WTC11 (cell line): ENCODE measurements around the gene IFT27.

ENCODE experiments used
- CTCF ChIP-seq: fragments of 200-600 bp; IDR thresholded peaks from 2 replicates; pipeline ENCODE4 v1.8.0; 2022; ENCODE audit warnings: antibody characterized with exemption
- IRF1 ChIP-seq: sonication (generic); formaldehyde crosslinking; IDR thresholded peaks from 2 replicates; pipeline ENCODE4 v1.8.0; 2023; ENCODE audit warnings: missing genetic modification reagents
- JUN ChIP-seq: sonication (generic); formaldehyde crosslinking; IDR thresholded peaks from 2 replicates; pipeline ENCODE4 v1.8.0; 2023; ENCODE audit warnings: mild to moderate bottlenecking, missing genetic modification reagents
- NFYB ChIP-seq: sonication (generic); formaldehyde crosslinking; conservative IDR thresholded peaks from 2 replicates; pipeline ENCODE4 v1.8.0; 2022; ENCODE audit warnings: low read depth, missing genetic modification reagents
- NR2C2 ChIP-seq: sonication (generic); formaldehyde crosslinking; IDR thresholded peaks from 2 replicates; pipeline ENCODE4 v1.8.0; 2022; ENCODE audit warnings: mild to moderate bottlenecking, missing genetic modification reagents
- TCF7 ChIP-seq: sonication (generic); formaldehyde crosslinking; IDR thresholded peaks from 2 replicates; pipeline ENCODE4 v1.8.0; 2022; ENCODE audit warnings: mild to moderate bottlenecking, low read depth, missing genetic modification reagents, moderate library complexity
- ZNF232 ChIP-seq: sonication (generic); formaldehyde crosslinking; IDR thresholded peaks from 2 replicates; pipeline ENCODE4 v1.8.0; 2022; ENCODE audit warnings: mild to moderate bottlenecking, missing genetic modification reagents
- TF ChIP-seq, protein P1 (sequence below): sonication (generic); formaldehyde crosslinking; IDR thresholded peaks from 2 replicates; pipeline ENCODE4 v1.8.1; 2023; ENCODE audit warnings: mild to moderate bottlenecking, missing genetic modification reagents, moderate library complexity

DNA sequence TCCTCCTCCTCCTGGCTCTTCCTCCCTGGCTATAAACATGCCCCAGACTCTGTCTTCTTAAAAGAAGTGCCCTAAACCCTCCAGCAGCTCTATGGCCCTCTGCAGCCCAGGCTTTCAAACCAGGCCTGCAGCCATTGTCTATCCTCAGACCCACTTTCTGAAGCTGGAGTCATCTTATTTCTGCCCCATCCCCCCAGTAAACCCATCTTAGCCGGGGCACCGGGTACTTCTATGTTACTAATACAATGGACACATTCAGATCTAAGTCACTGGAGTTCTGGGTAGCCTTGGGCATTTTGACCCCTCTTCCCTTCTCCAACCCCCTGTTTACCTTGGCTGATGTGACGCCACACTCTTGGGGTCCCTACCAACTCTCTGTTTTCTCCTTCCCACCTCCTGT is 42.6 kb downstream of the IFT27 start:
- TF ChIP-seq JUN (no peak), NR2C2 (CRISPR knock-in tag) (no peak), NFYB (no peak), CTCF (no peak), IRF1 (CRISPR knock-in tag) (no peak), TCF7 (CRISPR knock-in tag) (no peak), ZNF232 (CRISPR knock-in tag) (no peak)
- TF ChIP-seq, protein P1, sequence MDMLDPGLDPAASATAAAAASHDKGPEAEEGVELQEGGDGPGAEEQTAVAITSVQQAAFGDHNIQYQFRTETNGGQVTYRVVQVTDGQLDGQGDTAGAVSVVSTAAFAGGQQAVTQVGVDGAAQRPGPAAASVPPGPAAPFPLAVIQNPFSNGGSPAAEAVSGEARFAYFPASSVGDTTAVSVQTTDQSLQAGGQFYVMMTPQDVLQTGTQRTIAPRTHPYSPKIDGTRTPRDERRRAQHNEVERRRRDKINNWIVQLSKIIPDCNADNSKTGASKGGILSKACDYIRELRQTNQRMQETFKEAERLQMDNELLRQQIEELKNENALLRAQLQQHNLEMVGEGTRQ (CRISPR knock-in tag): no peak
